Amniotic epithelial cell (primary cell): ENCODE results near the gene CYSLTR1.
"Not testable (repeated sequence)": the region's sequence is repeated elsewhere in the genome, so short reads cannot be mapped to it uniquely, and the experiment has no call there.

Experiments
- DNase-seq: peaks from one replicate; pipeline ENCODE4 v3.0.0-alpha.2; 2010; ENCODE audit warnings: low read depth

Gene CYSLTR1, protein sequence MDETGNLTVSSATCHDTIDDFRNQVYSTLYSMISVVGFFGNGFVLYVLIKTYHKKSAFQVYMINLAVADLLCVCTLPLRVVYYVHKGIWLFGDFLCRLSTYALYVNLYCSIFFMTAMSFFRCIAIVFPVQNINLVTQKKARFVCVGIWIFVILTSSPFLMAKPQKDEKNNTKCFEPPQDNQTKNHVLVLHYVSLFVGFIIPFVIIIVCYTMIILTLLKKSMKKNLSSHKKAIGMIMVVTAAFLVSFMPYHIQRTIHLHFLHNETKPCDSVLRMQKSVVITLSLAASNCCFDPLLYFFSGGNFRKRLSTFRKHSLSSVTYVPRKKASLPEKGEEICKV

GRCh38 chrX:78327370-78328086 is at the start of gene CYSLTR1:
Gene CYSLTR1 (minus strand): TSS chrX:78327611. CDS start chrX:78273746, 53,865 bp downstream.
- no peak for DNase-seq

- no peak for DNase-seq
Observed at GRCh38 chrX:78377186-78377585, 49.8 kb upstream of the CYSLTR1 start.

- DNase-seq = no peak
Observed at GRCh38 chrX:78375894-78376293, 48.5 kb upstream of the CYSLTR1 start.

GRCh38 chrX:78366576-78366975 is 39.2 kb upstream of the CYSLTR1 start:
- no peak for DNase-seq

- no peak for DNase-seq
Observed at GRCh38 chrX:78357342-78358055, 30.1 kb upstream of the CYSLTR1 start.

DNA sequence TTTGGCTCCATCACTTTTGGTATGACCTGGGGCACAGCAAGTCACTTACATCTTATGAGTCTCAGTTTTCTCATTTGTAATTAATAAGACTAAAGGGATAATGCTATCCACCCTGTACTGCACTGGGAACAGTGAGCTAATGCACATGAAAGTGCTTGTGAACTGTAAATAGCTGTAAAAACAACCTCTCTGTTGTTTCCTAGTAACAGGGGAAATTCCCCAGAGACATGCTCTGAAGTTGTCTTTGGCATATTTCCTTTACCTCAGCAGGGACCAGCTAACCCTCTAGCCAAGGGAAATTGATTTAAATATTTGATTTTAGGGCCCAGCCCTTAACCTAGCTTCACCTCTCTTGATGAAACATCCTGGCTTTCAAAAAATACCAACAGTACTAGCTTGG is 6.1 kb upstream of the CYSLTR1 start:
- DNase-seq = no peak

GRCh38 chrX:78331708-78332107 is 4.3 kb upstream of the CYSLTR1 start:
- no peak for DNase-seq

DNA sequence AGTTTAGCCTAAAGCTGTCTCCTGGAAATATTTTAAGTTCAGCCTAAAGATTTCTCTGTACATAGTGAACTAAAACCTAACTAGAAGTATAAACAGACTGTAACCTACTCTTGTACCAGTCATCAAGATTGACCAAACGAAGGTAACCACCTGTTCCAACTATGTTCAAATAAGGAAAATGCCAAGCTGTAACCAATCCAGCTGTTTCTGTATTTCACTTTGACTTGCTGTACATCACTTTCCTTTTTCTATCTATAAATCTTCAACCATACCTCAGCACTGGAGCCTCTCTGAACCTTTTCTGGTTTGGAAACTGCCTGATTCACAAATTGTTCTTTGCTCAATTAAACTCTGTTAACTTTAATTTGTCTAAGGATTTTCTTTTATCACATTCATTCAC is 3.1 kb upstream of the CYSLTR1 start:
- DNase-seq = no peak

GRCh38 chrX:78330068-78330467 is 2.7 kb upstream of the CYSLTR1 start:
- DNase-seq = no peak

GRCh38 chrX:78329486-78329885 is 2.1 kb upstream of the CYSLTR1 start:
- DNase-seq = no peak

- DNase-seq = no peak
Observed at GRCh38 chrX:78326401-78326800, 1.0 kb downstream of the CYSLTR1 start.

- no peak for DNase-seq
Observed at GRCh38 chrX:78322863-78323262, 4.5 kb downstream of the CYSLTR1 start.

GRCh38 chrX:78321809-78322208 is 5.6 kb downstream of the CYSLTR1 start:
- DNase-seq = no peak

GRCh38 chrX:78316265-78316664 is 11.1 kb downstream of the CYSLTR1 start:
- DNase-seq = no peak

DNA sequence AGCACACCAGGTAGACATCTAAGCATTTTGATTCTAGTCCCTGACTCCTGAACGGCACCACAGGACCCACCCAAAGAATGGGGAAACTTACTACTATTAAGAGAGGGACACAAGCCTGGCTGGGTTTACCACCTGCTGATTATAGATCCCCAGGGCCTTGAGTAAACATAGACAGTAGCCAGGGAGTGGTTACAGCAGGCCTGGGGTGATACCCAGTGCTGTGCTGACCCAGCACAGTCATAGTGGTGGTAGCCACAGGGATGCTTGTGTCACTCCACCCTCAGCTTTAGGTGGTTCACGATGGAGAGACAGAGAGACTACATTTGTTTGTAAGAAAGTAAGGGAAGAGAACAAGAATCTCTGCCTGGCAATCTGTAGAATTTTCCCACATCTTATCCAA is 11.7 kb downstream of the CYSLTR1 start:
- no peak for DNase-seq

- no peak for DNase-seq
Observed at GRCh38 chrX:78314561-78314960, 12.8 kb downstream of the CYSLTR1 start.

- DNase-seq = no peak
Observed at GRCh38 chrX:78313526-78313925, 13.9 kb downstream of the CYSLTR1 start.

DNA sequence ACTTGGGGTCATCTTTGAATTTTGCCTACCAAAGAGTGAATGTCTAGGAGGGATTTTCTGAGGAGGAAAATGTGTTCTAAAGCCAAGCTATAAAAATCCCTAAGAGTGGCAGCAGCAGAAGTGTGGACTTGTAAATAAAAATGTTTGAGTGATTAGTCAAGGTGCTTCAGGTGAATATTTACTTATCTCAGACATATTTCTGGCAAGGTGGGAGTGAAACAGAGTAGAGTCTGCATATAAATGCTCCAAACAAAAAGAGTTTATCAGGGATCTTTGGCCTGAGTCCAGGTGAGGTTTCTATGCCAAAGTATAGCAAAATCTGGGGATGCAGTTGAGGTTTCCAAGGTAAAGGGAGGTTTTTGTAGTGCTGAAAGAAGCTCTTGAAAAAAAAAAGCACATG is 19.7 kb downstream of the CYSLTR1 start:
- no peak for DNase-seq

DNA sequence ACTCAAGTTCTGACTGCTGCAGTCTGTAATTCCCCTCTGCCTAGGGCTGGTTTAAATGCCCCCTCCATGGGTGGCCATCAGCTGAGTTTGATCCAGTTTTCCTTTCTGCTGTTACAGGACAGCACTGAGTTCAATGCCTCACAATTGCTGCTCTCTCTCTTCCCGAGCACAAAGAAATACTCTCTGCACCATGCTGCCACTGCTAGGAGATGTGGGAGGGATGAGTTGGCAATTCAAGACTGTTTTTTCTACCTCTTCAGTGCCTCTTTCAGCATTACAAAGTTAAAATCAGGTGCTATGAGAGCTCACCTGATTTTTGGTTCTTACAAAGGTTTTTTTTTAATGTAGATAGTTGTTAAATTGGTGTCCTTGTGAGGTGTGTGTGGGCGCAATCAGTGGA is 24.3 kb downstream of the CYSLTR1 start:
- no peak for DNase-seq

DNA sequence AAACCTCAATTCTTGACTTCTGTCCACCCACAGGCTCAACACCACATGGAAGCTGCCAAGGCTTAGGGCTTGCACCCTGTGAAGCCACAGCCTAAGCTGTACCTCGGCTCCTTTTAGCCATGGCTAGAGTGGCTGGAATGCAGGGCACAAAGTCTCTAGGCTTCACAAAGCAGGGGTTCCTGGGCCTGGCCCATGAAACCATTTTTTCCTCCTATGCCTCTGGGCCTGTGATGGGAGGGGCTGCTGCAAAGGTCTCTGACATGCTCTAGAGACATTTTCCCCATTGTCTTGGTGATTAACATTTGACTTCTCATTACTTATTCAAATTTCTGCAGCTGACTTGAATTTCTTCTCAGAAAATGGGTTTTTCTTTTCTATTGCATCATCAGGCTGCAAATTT is 26.5 kb downstream of the CYSLTR1 start:
- DNase-seq = not testable (repeated sequence)

- DNase-seq = no peak
Observed at GRCh38 chrX:78283511-78283910, 43.9 kb downstream of the CYSLTR1 start.

DNA sequence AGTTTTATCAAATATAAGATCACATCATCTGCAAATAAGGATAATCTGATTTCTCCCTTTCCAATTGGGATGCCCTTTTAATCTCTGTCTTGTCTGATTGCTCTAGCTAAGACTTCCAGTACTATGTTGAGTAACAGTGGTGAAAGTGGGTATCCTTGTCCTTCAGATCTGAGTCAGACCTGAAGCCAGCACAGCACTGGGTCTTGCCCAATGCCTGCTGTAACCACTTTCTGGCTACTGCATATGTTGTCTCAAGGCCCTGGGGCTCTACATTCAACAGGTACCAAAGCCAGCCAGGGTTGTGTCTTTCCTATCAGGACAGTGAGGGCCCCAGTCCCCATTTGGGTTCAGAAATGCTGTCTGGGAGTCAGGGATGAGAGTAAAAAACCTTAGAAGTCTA is 90.3 kb downstream of the CYSLTR1 start:
- no peak for DNase-seq

- DNase-seq = not testable (repeated sequence)
Observed at GRCh38 chrX:78226047-78226446, 101.4 kb downstream of the CYSLTR1 start.
